Stomach (tissue), 9 donors: ENCODE data around the gene PARP8. TPM values are rescaled to one million over a fixed set of nuclear protein-coding genes. Genes with fewer than 3 reads are reported as not detected.

Experiments used
- DNase-seq, 2 donors: peaks; one replicate each; pipeline versions ENCODE4 v3.0.0 to v3.0.0-alpha.2; 2013 to 2019
- H3K27ac ChIP-seq, 5 donors: fragments of 200-600 bp in 4 of 5; sonication (generic) in 4 of 5; one replicate each; pipeline ENCODE4 v1.5.1; 2013 to 2019; ENCODE audit warnings: mild to moderate bottlenecking in 1 of 5, moderate library complexity in 1 of 5
- H3K27me3 ChIP-seq, 3 donors: fragments of 200-600 bp; sonication (generic); one replicate each; pipeline ENCODE4 v1.5.1; 2017 to 2019; ENCODE audit warnings: mixed run types in 1 of 3
- H3K36me3 ChIP-seq, 4 donors: fragments of 200-600 bp; sonication (generic); 1 replicate in 3 of 4; 2 replicates in 1 of 4; pipeline ENCODE4 v1.5.1; 2016 to 2019
- H3K4me1 ChIP-seq, 4 donors: fragments of 200-600 bp; sonication (generic); one replicate each; pipeline ENCODE4 v1.5.1; 2016 to 2019
- H3K4me3 ChIP-seq, 4 donors: fragments of 200-600 bp; sonication (generic) in 3 of 4; one replicate each; pipeline ENCODE4 v1.5.1; 2016 to 2019; ENCODE audit warnings: mild to moderate bottlenecking in 1 of 4
- H3K9me3 ChIP-seq, 4 donors: fragments of 200-600 bp; sonication (generic); one replicate each; pipeline ENCODE4 v1.5.1; 2016 to 2019
- CTCF ChIP-seq, 7 experiments: fragments of 450-650 bp in 4 of 7; fragments of 200-600 bp in 3 of 7; sonication (generic) in 3 of 7; IDR thresholded peaks; one replicate each; pipeline ENCODE4 v1.5.1; 2016 to 2019; ENCODE audit warnings: antibody characterized with exemption in 7 of 7, control low read depth in 2 of 7, mild to moderate bottlenecking in 1 of 7
- EP300 ChIP-seq: sonication (generic); formaldehyde crosslinking; IDR thresholded peaks from one replicate; pipeline ENCODE4 v1.6.1; 2017; ENCODE audit warnings: antibody characterized with exemption
- POLR2A ChIP-seq, 4 donors: fragments of 450-650 bp; IDR thresholded peaks; one replicate each; pipeline ENCODE4 v1.6.1; 2016; ENCODE audit warnings: antibody characterized with exemption in 4 of 4, control low read depth in 2 of 4, mild to moderate bottlenecking in 1 of 4, moderate library complexity in 1 of 4
- POLR2AphosphoS5 ChIP-seq, 3 donors: sonication (generic); formaldehyde crosslinking; IDR thresholded peaks; one replicate each; pipeline ENCODE4 v1.6.1; 2016; ENCODE audit warnings: antibody characterized with exemption in 3 of 3
- WGBS, 5 donors: extraction: QIAGEN DNeasy Blood & Tissue Kit in 3 of 5; methylation state at CpG; one replicate each; pipeline versions ENCODE4 v1.1.5 to v1.1.7; 2013 to 2018; 5-methylcytosine and 5-hydroxymethylcytosine counted together
- intact Hi-C: fragments of 100-400 bp; cut with DNase I; formaldehyde crosslinking; loops from one replicate; pipeline ENCODE4 v1.15.1; 2023; ENCODE audit warnings: low total_unique reads
- polyA plus RNA-seq, 3 donors: library from polyadenylated mRNA; stranded (reverse); fragments of 200-250 nt; gene quantifications; one replicate each; pipeline ENCODE4 v1.2.3, GENCODE V29; 2013
- total RNA-seq, 5 donors: library from RNA; depleted of rRNA; stranded (reverse); fragments of >200 nt; gene quantifications; one replicate each; pipeline versions ENCODE4 v1.1.0 to v1.2.3, GENCODE V29; 2014 to 2016
- donor health status: healthy with polysubstance abuse.
- donor health status: Bipolar disorder and iron deficiency.
- donor health status: healthy.

Gene PARP8
- total and polyA plus RNA-seq, 8 donors, result 6.7 to 54.2 (median 22.4) TPM

GRCh38 chr5:50720061-50720710, 53.7 kb downstream of the PARP8 start:
- no peak for TF ChIP-seq CTCF (IDR thresholded peaks at IDR 0.05)
- no peak for TF ChIP-seq POLR2AphosphoS5 (IDR thresholded peaks at IDR 0.05)
- no peak for TF ChIP-seq EP300
- no peak for TF ChIP-seq POLR2A (IDR thresholded peaks at IDR 0.05)
- no peak for DNase-seq
- H3K4me3 ChIP-seq, result no peak overlapping the region
- H3K9me3 ChIP-seq, result no peaks in the 10 kb centered on the region
- WGBS, 5 donors, result 65 to 80% (median 67%) methylated on average over 4 of the region's 4 CpGs
- H3K27ac ChIP-seq, result no peak overlapping the region
- intact Hi-C loops, result no loop called here
- H3K36me3 ChIP-seq, result no peaks in the 10 kb centered on the region
- H3K27me3 ChIP-seq, result no peaks in the 10 kb centered on the region
- peaks cover 0 to 34% (median 11%) of the 10 kb centered on the region in 4 donors for H3K4me1 ChIP-seq

DNA sequence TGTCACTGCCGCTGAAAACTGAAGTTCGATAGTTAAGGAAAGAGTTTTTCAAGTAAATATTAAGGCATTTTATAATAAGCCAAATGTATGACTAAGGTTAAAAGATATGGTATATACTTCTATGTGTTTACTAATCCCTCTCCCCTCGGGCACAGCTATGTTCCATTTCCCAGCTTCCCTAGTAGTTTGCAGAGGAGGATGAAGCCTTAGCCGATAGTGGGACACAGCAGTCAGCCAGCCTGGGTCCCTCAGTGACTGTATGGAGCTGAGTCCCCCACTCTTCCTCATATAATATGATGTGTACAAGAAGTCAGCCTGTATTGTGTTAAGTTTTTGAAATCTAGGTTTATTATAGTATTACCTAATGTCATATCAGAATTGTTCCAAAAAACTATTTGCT, 55.8 kb downstream of the PARP8 start:
- intact Hi-C loops, result no loop called here
- DNase-seq, result no peak
- Histone ChIP-seq H3K9me3 (no peaks in the 10 kb centered on the region), H3K27ac (no peak overlapping the region), H3K27me3 (no peaks in the 10 kb centered on the region), H3K4me1 (peaks cover 0 to 43% (median 23%) of the 10 kb centered on the region in 4 donors), H3K36me3 (no peaks in the 10 kb centered on the region), H3K4me3 (no peak overlapping the region)
- WGBS, 5 donors, result 71 to 86% (median 81%) methylated on average over 4 of the region's 4 CpGs
- no peak for TF ChIP-seq CTCF (IDR thresholded peaks at IDR 0.05)
- no peak for TF ChIP-seq EP300
- no peak for TF ChIP-seq POLR2A (IDR thresholded peaks at IDR 0.05)
- no peak for TF ChIP-seq POLR2AphosphoS5 (IDR thresholded peaks at IDR 0.05)

DNA sequence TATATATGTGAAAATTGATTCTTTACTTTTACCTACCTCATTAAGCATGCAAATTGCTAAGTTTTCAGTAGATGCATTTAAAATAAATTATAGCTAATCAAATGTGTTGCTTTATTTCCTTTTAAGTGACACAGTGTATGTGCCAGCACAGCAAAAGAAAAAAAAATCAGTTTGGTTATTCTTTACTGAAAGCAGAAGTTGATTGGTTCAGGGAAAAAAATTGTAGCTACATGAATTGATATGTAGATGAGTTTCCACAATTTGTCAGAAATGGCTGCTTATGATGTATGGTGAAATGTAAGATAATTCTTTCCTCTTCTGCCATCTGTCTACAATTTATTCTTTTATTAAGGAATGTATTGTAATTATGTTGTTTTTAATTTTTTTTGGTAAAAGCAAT, 57.8 kb downstream of the PARP8 start:
- no peak overlapping the region for H3K4me3 ChIP-seq
- H3K27ac ChIP-seq, result no peak overlapping the region
- no peaks in the 10 kb centered on the region for H3K36me3 ChIP-seq
- H3K9me3 ChIP-seq, result no peaks in the 10 kb centered on the region
- TF ChIP-seq CTCF (IDR thresholded peaks at IDR 0.05), result no peak
- TF ChIP-seq POLR2A (IDR thresholded peaks at IDR 0.05), result no peak
- no peak for TF ChIP-seq POLR2AphosphoS5 (IDR thresholded peaks at IDR 0.05)
- no peak for TF ChIP-seq EP300
- intact Hi-C loops, result no loop called here
- H3K27me3 ChIP-seq, result no peaks in the 10 kb centered on the region
- no peak for DNase-seq
- peaks cover 0 to 54% (median 26%) of the 10 kb centered on the region in 4 donors for H3K4me1 ChIP-seq

DNA sequence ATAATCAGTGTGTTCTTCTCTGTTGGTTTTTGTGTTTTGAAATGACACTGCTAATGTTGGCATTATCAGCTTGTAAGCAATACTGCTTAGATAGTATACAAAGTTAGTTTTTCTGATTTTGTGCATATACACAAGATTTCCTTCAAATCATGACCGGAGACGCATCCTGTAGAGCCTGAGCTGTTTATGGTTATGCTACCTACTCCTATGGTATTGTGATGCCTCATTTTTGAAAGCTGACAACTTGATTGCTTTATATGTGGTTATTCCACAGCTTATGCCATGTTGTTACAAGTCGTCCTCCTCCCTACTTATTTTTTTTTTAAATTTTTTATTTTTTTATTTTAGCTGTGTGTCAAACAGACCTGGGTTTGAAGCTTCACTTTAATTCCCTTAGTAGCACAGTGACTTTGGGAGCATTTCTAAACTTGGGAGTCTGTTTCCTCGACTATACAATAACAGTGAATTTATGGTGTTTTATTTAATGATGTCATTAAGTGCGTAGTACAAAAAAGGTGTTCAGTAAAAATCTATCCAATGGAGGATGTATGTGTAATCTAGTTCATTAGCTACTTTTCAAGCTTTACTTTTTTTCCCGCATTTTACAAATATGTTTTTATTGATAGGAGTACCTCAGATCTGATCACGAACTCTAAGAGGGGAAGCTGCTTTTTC, 59.5 kb downstream of the PARP8 start:
- H3K9me3 ChIP-seq, result no peaks in the 10 kb centered on the region
- no peak for DNase-seq
- H3K4me1 ChIP-seq, result peaks cover 3 to 57% (median 28%) of the 10 kb centered on the region in 4 donors
- no peaks in the 10 kb centered on the region for H3K27me3 ChIP-seq
- intact Hi-C loops, result no loop called here
- H3K4me3 ChIP-seq, result no peak overlapping the region
- TF ChIP-seq EP300 (no peak), POLR2AphosphoS5 (IDR thresholded peaks at IDR 0.05) (no peak), CTCF (IDR thresholded peaks at IDR 0.05) (no peak), POLR2A (IDR thresholded peaks at IDR 0.05) (no peak)
- no peak overlapping the region for H3K27ac ChIP-seq
- 77 to 94% (median 93%) methylated on average over 7 of the region's 7 CpGs for WGBS, 5 donors
- H3K36me3 ChIP-seq, result no peaks in the 10 kb centered on the region
